Measurements from ENCODE around the gene ROBO3.

ROBO3 gene

GRCh38 chr11:124875943-124876817, 10.9 kb downstream of the ROBO3 start:
- peak; percentile 60 for DNase-seq

DNA sequence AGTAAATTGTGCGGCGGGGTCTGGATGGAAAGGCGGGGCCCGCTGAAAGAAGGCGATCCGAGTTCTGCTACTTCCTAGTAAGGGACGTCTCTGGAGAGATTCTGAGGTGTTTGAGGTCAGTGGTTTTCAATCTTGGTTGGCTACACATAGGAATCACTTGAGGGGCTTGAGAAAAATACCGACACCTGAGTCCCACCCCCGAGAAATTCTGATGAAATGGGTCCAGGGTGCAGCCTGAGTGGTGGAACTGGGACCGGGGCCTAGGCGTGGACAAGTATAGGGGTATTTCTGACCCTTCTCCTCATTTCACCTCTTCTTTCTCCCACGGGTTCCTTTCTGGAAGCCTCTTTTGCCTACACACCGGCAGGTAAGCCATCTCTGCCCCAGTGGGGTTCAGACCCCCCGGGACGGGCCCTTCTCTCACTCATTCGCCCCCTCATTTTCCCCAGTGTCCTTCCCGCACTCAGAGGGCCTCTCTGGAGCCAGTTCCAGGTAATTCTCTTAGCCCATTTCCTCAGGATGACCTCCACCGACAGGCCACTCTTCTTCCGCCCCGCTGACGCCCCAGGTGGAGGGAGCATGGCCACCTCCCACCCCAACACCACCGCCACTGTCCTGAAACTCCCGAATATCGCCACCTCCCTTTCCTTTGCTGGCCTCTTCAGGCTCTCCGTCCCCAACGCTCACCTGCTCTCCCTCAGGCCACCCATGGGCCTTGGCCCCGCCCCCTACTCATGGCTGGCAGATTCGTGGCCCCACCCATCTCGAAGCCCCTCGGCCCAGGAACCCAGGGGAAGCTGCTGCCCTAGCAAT, 11.8 kb downstream of the ROBO3 start:
- no peak for DNase-seq

DNA sequence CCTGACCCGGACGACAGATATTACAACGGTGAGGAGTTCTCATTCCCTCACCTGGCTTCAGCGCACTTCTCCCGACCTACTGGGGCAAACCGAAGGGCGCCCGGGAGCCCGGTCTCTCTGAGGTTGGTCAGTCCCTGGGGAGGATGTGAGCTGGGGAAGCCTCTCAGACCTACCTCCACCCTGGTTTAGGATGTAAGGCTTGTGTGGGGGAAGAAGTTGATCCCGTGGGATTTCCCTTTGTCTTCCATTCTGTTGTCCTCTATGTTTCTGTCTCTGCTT, 12.3 kb downstream of the ROBO3 start:
- no peak for DNase-seq

GRCh38 chr11:124877910-124878758, 12.9 kb downstream of the ROBO3 start:
- no peak for DNase-seq

GRCh38 chr11:124878759-124879492, 13.7 kb downstream of the ROBO3 start:
- DNase-seq = no peak

GRCh38 chr11:124879493-124880289, 14.5 kb downstream of the ROBO3 start:
- no peak for DNase-seq

GRCh38 chr11:124880290-124880611, 15.0 kb downstream of the ROBO3 start:
- no peak for DNase-seq

- no peak for DNase-seq
Observed at GRCh38 chr11:124880958-124881357, 15.7 kb downstream of the ROBO3 start.

DNA sequence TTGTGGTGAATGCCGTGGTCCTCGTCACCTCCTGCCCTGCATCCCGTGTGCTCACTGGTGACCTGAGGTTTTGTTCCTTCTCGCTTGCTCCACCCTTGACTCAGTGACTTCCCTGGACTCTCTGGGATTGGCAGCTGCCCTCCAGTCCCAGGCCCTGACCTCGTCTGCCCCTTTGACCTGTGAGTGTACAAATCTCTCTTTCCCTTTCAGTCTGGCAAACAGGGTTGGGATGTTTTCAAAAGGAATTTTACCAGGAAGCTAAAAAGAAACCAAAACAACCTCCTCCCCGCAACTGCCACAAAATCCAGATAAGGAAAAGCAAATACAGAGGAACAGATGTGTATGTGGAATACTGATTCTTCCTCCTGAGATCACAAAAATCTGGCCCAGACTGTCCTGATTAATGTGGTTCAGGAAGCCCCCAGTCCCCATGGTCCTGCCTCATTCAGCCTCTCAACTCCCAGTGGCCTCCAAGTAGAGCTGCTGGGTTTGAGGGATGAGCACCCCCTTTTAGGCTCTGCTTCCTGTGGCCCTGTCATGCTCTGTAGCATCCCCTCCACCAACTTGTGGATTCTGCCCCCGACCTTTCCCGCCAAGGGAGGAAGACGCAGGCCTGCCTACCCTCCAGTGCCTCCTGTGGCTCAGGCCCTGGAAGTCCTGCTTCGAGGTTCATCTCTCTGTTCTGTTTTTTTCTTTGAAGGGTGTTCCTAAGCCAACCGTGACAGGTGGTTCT, 17.3 kb downstream of the ROBO3 start:
- DNase-seq = no peak

GRCh38 chr11:124884340-124884739, 19.1 kb downstream of the ROBO3 start:
- DNase-seq = no peak

DNA sequence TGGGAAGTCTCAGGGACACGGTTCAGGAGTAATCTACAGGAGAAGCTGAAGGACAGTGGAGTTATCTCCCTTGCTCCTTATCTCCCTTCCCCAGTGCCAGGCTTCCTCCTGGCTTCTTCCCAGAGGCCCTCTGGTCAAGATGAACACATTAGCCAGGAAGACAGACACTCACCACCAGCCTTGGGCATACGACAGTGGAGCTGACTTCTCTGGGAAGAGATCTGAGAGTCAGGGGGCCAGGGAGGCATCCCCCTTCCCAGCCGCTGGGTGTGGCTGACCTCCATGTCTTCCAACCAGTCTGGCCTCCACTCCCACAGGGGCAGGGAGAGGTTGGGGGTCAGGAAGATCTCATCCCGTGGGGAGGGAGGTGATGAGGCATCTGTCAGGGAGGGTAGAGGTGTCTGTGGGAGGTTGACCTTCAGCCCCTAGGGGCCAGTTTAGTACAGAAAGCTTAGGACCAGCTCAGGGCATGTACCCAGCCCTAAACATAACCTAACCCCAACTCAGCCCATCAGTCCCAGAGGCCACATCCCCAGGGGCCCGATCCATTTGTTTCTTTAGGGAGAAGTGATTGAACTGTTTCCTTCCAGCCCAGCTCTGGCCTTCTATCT, 19.7 kb downstream of the ROBO3 start:
- no peak for DNase-seq

DNA sequence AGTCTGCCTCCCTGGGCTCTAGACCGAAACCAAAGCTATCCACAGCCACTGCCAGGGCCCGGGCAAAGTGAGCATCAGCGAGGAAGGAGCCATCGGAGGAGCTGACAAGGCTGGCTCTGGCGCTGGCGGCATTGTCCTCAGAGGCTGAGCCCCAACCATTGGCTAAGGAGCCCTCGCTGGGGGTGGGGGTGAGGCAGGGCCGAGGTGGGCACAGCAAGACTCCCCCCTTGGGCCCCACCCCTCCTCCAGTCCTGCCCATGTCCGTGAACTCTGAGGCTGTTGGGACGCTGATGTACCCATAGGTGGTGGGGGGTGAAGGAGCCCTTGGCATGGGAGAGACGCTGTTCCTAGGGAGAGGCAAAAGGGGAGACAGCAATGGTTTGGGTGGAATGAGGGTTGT, 21.2 kb downstream of the ROBO3 start:
- no peak for DNase-seq

GRCh38 chr11:124886978-124887666, 21.9 kb downstream of the ROBO3 start:
- DNase-seq = no peak

GRCh38 chr11:124887667-124888013, 22.4 kb downstream of the ROBO3 start:
- no peak for DNase-seq

- no peak for DNase-seq
Observed at GRCh38 chr11:124889191-124890091, 24.2 kb downstream of the ROBO3 start.

GRCh38 chr11:124890151-124890550, 24.9 kb downstream of the ROBO3 start:
- no peak for DNase-seq

DNA sequence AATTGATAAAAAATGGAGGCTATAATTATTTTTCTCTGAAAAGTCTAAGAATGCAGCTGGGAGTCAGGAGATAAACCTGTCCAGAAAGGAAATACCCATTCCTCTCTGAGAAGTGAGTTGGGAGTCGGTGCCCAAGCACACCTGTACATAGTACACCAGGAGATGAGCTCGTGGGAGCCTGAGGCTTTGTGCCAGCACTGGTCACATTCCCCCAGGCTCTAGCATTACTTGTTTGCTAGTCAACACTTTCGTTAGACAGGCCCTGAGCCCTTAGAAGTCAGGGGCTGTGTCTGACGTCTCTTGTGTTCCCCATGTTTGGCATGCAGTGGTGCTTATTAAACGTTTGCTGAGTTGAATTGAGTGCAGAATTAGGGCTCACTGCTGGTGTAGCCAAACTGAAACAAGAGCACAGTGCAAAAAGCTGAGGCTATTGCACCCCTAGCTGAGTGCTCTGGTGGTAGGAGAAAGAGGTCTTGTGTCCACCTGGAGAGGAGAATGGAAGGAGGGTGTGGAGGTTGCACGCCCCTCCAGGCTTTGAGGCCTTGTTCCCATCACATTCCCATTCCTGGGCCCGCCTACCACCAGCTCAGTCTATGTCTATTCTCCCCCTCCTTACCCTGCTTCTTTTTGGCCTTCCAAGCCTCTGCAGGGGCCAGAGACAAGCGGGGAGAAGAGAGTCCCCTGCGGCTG, 25.6 kb downstream of the ROBO3 start:
- DNase-seq = no peak

DNA sequence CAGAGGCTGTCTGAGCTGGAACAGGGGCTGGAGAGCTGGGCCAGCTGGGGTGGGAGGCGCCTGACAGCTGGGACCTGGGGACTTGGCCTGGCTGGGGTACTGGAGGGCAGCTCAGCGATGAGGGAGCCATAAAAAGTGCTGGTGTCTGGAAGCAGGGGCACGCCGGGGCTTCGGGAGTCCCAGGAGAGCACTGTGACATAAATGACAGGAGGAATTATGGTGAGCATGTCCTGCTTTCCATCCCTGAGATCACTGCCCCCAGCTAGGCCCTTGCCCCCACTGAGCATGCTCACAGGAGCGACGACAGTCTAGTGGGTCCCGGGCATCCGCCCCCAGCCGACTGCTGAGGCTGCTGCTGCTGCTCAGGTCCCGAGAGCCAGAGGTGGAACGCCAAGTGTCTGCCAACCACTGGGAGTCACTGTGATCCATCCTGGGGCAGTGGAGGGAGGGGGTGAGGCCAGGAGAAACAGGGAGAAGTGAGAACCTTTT, 26.2 kb downstream of the ROBO3 start:
- DNase-seq = no peak

Measured in T-helper 9 cell (primary cell).